Measurements from ENCODE around the gene KCNQ1. TPM values are rescaled to one million over a fixed set of nuclear protein-coding genes. Genes with fewer than 3 reads are reported as not detected.

KCNQ1 gene
- polyA plus RNA-seq, 4 donors = 2.3 to 13.0 (median 10.0) TPM

- DNase-seq (ENCODE audit: low read depth in 4 of 4, low spot score in 3 of 4) = no peak
These were observed 414.9 kb downstream of the KCNQ1 start for GRCh38 chr11:2859699-2860037.

DNA sequence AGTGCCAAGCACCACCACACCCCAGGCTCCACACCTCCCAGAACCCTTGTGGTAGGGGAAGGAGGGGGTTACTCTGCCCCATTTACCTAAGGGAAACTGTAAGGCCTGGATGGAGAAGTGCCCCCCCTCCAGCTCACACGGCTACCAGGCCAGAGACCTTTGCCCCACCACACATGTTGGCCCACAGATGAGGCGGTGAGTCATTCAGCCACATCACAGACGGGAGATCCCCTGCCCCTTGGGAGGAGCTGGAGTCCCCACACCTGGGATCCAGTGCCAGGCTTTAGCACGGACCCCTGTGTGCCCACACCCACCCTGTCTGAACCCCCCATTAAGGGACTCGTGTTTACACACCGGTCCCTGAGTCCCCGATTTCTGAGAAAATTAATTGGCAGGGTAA lies 415.8 kb downstream of the KCNQ1 start:
- DNase-seq (ENCODE audit: low read depth in 4 of 4, low spot score in 3 of 4) = no peak

- no peak for DNase-seq (ENCODE audit: low read depth in 4 of 4, low spot score in 3 of 4)
These were observed 417.8 kb downstream of the KCNQ1 start for GRCh38 chr11:2862395-2863275.

DNA sequence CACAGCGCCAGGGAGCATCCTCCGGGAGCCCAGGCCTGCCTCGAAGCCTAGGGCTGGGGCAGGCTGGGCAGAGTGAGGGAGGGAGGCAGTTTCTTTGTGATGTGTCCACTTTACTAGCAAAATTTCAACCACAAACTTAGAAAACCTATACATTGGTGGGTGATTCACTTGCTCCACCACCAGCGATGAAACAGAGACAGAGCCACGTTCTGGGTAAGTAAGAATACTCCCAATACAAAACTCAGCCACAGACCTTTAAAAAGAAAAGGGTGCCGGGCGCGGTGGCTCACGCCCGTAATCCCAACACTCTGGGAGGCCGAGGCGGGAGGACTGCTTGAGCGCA lies 418.4 kb downstream of the KCNQ1 start:
- no peak for DNase-seq (ENCODE audit: low read depth in 4 of 4, low spot score in 3 of 4)

- no peak for DNase-seq (ENCODE audit: low read depth in 4 of 4, low spot score in 3 of 4)
These were observed 420.1 kb downstream of the KCNQ1 start for GRCh38 chr11:2864901-2865300.

DNA sequence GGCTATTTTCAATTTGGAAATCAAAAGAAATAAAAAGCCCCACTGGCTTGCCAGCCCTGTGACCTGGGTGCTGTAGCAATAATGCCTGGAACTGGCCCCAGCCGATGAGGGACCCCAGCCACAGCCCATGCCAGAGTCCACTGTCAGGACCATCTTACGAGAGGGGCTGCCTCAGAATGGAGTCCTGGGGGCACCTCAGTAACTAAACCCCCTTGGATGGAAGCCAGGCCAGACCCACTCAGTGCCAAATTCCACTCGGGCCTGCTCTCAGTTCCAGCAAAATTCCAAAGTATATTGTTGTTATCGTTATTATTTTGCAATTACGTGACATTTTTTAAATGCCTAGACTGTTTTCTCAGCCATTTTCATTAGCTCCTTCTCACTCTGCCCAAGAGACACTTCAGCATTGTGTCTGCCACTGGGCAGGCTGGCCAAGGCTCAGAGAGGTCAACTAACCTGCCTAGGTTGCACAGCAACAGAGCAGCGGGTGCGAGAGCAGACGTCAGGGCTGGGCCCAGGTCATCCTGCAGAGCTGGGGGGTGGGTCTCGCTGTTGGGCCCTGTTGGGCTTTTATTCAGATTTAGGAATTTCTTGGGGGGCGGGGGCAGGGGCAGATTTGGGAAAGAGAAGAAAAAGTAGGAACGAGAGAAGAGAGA lies 421.2 kb downstream of the KCNQ1 start:
- DNase-seq (ENCODE audit: low read depth in 4 of 4, low spot score in 3 of 4) = no peak

DNA sequence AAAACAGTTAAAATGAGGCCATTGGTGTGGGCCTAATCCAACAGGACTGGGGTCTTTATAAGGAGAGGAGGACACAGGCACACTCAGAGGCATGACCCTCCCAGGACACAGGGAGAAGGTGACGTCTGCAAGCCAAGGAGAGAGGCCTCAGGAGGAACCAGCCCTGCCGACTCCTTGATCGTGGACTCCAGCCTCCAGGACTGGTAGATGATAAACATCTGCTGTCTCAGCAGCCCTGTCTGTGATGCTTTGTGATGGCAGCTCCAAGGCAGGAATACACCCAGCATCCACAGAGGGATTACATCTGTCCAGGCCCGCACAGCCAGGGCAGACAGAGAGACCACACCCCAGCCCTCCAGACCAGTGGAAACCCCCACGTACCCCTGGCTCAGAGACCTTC lies 422.3 kb downstream of the KCNQ1 start:
- DNase-seq (ENCODE audit: low read depth in 4 of 4, low spot score in 3 of 4) = no peak

- DNase-seq (ENCODE audit: low read depth in 4 of 4, low spot score in 3 of 4) = no peak
These were observed 423.1 kb downstream of the KCNQ1 start for GRCh38 chr11:2867722-2868505.

DNA sequence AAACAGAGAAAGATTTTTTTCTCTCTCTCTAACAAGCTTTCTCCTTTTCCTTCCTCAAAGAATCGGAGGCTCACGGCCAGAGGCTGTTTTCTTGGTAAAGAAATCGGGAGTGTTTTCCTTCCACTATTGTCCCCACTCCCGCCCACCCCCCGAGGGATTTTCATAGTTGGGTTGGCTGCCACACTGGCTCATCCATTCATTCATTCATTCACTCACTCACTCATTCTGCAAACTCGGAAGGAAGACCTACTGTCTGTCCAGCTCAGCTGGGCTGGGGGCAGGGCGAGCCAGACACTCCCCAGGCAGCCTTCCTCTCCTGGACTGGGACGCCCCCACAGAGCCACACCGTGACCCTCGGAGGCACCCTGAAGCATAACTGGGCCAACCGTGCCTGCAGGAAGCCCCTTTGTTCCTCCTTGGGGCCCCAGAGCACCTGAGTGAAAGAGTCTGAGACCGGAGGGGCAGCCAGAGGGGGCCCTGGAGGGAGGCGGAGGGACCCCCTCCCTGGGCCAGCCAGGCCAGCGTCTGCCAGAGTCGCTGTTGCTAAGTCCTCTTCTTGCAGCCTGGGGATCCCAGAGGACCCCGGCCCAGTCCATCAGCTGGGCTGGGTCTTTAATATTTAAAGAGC lies 423.8 kb downstream of the KCNQ1 start:
- no peak for DNase-seq (ENCODE audit: low read depth in 4 of 4, low spot score in 3 of 4)

- no peak for DNase-seq (ENCODE audit: low read depth in 4 of 4, low spot score in 3 of 4)
These were observed 424.3 kb downstream of the KCNQ1 start for GRCh38 chr11:2869134-2869526.

GRCh38 chr11:2869561-2870427 lies 425.0 kb downstream of the KCNQ1 start:
- no peak for DNase-seq (ENCODE audit: low read depth in 4 of 4, low spot score in 3 of 4)

DNA sequence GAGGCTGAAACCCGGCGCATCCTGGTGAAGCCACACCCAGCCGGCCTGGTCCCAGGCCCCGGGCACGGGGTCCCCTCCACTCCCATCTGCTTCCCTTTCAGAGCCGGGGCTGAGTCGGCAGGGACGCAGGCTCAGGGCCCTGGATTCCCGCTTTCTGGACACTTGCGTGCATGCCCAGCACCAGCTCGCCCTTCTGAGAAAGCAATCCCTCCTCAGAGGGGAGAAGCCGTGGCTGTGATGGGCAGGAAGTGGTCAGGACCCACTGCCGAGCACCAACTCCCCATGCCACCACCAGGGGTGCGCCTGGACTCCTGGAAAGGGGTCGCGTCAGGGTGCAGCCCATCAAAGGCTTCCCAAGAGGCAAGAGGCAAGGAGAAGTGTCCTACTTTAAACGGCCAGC lies 425.7 kb downstream of the KCNQ1 start:
- DNase-seq (ENCODE audit: low read depth in 4 of 4, low spot score in 3 of 4) = no peak

DNA sequence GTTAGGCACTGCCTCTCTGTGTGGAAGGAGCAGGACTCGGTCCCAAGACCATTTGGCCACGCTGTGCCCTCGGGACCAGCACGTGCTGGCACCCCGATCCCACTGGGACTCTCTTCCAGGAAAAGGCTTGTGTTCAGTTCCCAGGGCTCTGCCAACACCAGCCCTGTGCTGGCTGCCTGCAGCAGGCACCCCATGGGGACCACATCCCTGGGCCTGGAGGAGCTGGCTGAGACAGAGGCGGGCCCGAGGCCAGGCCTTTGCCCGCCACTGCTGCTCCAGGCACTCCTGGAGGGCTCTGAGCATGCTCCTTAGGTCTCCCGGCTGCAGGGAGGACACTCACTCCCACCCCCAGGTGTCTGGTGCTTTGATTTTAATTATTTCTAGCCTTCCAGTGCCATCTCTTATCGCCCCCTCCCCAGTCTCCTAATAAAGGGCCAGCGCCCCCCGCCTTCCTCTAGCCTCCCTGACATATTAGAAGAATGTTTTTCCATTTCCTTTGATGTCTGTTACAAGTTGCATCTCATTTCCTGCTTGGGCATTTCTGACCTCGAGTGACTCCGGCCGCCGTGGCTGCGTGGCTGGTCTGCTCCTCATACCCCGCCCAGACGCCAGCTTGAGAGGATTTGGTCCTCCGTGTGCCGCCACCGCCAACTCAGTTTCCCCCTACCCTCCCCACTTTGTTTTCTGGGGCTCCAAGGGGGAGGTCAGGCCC lies 426.3 kb downstream of the KCNQ1 start:
- DNase-seq (ENCODE audit: low read depth in 4 of 4, low spot score in 3 of 4) = no peak

- no peak for DNase-seq (ENCODE audit: low read depth in 4 of 4, low spot score in 3 of 4)
These were observed 430.2 kb downstream of the KCNQ1 start for GRCh38 chr11:2874963-2875362.

GRCh38 chr11:2877474-2877873 lies 432.7 kb downstream of the KCNQ1 start:
- DNase-seq (ENCODE audit: low read depth in 4 of 4, low spot score in 3 of 4) = no peak

- DNase-seq (ENCODE audit: low read depth in 4 of 4, low spot score in 3 of 4) = no peak
These were observed 434.0 kb downstream of the KCNQ1 start for GRCh38 chr11:2878782-2879181.

- DNase-seq (ENCODE audit: low read depth in 4 of 4, low spot score in 3 of 4) = no peak
These were observed 435.8 kb downstream of the KCNQ1 start for GRCh38 chr11:2880646-2881045.

GRCh38 chr11:2881076-2881980 lies 436.5 kb downstream of the KCNQ1 start:
- no peak for DNase-seq (ENCODE audit: low read depth in 4 of 4, low spot score in 3 of 4)

DNA sequence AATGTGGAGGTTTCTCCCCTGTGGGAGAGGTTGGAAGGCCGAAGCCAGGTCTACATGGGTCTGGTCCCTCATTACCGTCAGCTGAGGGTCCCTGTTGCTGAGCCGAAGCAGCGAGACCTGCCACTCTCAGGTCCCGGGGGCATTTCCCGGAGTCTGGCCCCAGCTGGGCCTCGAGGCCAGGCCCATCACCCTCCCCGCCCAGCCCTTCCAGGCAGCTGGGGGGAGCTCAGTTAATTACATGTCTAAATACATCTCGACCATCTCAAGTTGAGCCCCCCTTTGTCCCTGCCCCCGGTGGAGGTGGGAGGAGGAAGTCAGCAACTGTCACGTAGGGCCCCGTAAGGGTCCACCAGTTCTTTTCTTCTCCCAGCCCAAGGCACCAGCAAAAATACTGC lies 437.2 kb downstream of the KCNQ1 start:
- DNase-seq (ENCODE audit: low read depth in 4 of 4, low spot score in 3 of 4) = no peak
